Measurements from ENCODE around the gene RNASE7. TPM values are rescaled to one million over a fixed set of nuclear protein-coding genes. Genes with fewer than 3 reads are reported as not detected.

The RNASE7 gene
- total RNA-seq, 4 donors from 2014 or later: not detected

DNA sequence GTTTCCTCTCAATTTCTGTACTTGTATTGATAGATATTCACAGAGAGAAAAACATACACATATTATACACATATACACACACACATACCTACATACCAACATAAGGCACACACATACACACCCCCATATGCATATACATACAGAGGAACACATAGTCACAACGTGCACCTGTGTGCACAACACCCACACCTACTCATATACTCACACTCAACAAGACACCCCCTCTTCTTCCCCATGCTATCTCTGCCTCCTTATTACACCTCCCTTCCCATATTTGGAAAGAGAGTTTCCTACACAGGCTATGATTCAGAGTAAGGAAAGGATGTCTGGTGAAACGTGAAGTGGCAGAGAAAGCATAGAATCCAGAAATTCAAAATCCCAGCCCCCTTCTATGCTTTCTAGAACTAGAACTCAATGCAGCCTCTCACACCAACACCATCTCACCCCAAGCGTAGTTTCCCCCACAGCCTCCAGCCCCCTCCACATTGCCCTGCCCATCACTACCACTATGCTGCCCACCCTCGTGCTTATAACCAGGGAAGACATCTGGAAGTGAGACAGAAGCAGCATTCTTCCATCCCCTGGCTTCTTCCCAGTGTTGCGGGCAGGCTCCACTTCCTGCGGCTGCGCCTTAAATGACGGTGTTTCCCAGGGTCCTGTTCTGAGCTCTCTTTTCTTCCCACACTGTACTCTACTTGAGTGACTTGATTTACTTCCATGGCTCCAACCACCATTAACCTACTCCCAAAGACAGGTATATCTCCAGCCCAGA lies 17.9 kb downstream of the RNASE7 start:
- intact Hi-C loops (cut with DNase I): no loop called here
- H3K36me3 ChIP-seq: no peaks in the 10 kb centered on the region
- WGBS, 2 donors: 77 to 84% methylated on average over 8 of the region's 8 CpGs
- H3K27ac ChIP-seq: no peak overlapping the region
- H3K4me1 ChIP-seq: peaks cover 0 to 10% of the 10 kb centered on the region in 2 donors
- TF ChIP-seq, protein P1, sequence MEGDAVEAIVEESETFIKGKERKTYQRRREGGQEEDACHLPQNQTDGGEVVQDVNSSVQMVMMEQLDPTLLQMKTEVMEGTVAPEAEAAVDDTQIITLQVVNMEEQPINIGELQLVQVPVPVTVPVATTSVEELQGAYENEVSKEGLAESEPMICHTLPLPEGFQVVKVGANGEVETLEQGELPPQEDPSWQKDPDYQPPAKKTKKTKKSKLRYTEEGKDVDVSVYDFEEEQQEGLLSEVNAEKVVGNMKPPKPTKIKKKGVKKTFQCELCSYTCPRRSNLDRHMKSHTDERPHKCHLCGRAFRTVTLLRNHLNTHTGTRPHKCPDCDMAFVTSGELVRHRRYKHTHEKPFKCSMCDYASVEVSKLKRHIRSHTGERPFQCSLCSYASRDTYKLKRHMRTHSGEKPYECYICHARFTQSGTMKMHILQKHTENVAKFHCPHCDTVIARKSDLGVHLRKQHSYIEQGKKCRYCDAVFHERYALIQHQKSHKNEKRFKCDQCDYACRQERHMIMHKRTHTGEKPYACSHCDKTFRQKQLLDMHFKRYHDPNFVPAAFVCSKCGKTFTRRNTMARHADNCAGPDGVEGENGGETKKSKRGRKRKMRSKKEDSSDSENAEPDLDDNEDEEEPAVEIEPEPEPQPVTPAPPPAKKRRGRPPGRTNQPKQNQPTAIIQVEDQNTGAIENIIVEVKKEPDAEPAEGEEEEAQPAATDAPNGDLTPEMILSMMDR (IDR thresholded peaks at IDR 0.05): no peak
- no peak for TF ChIP-seq POLR2A (IDR thresholded peaks at IDR 0.05)
- no peaks in the 10 kb centered on the region for H3K27me3 ChIP-seq
- DNase-seq: no peak
- no peak overlapping the region for H3K4me3 ChIP-seq (replicated peaks in 1 of 3)
- no peaks in the 10 kb centered on the region for H3K9me3 ChIP-seq

DNA sequence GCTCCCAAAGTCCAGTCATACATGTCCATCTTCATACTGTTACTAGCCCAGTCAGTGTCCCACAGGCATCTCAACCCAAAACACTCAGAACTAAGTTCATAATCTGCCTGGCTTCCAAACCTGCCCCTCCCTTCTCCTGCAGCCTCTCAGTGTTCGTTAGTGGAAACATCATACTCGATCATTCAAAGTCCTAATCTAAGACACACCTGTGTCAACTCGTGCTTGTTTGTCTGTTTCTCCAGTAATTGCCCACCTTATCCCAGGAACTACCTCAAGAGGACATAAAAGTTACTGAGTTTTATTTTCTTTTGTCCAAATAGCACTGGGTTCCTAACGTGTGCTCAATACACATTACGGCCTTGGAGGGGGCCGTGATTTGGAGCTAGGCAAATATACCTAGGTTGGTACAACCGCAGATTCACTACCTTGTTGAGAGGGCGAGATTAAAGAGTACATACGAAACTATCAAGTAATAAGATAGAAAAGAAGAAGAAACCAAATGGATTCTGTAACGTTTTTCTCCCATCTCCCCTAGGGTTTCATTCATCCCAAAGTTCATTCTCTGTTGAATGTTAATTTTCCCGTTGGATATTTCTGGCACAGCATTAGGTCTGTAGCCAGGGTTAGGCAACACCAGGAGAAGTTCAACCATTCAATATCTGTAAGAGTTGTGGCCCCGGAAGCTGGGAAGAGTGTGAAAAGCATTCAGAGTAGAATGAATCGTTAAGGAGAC lies 18.6 kb downstream of the RNASE7 start:
- no peaks in the 10 kb centered on the region for H3K36me3 ChIP-seq
- no peak overlapping the region for H3K4me3 ChIP-seq (replicated peaks in 1 of 3)
- 80% methylated on average over 13 of the region's 13 CpGs for WGBS, 2 donors
- no peak for DNase-seq
- H3K4me1 ChIP-seq: peaks cover 0 to 10% of the 10 kb centered on the region in 2 donors
- H3K9me3 ChIP-seq: no peaks in the 10 kb centered on the region
- intact Hi-C loops (cut with DNase I): no loop called here
- no peak overlapping the region for H3K27ac ChIP-seq
- H3K27me3 ChIP-seq: no peaks in the 10 kb centered on the region
- TF ChIP-seq, protein P1 (IDR thresholded peaks at IDR 0.05): no peak
- no peak for TF ChIP-seq POLR2A (IDR thresholded peaks at IDR 0.05)

DNA sequence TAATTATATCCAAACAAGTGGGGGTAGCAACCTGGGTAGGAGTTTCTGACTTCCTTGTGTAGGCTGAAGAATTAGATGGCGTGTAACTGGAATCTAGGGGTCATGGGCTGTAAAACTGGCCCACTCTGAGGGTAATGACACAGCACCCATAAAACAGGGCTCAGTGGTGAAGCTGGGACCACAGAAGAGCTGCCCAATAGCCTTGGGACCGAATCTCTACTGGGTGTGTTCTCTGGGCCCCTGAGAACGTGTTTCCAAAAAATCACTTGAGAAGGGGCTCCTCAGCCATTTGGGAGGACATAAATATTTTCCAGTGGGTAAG lies 19.1 kb downstream of the RNASE7 start:
- intact Hi-C loops (cut with DNase I): no loop called here
- Histone ChIP-seq H3K9me3 (no peaks in the 10 kb centered on the region), H3K4me3 (replicated peaks in 1 of 3) (no peak overlapping the region), H3K27ac (no peak overlapping the region), H3K36me3 (no peaks in the 10 kb centered on the region), H3K27me3 (no peaks in the 10 kb centered on the region), H3K4me1 (peaks cover 0 to 10% of the 10 kb centered on the region in 2 donors)
- 89 to 94% methylated on average over 3 of the region's 3 CpGs for WGBS, 2 donors
- DNase-seq: no peak
- TF ChIP-seq, protein P1 (IDR thresholded peaks at IDR 0.05): no peak
- no peak for TF ChIP-seq POLR2A (IDR thresholded peaks at IDR 0.05)

DNA sequence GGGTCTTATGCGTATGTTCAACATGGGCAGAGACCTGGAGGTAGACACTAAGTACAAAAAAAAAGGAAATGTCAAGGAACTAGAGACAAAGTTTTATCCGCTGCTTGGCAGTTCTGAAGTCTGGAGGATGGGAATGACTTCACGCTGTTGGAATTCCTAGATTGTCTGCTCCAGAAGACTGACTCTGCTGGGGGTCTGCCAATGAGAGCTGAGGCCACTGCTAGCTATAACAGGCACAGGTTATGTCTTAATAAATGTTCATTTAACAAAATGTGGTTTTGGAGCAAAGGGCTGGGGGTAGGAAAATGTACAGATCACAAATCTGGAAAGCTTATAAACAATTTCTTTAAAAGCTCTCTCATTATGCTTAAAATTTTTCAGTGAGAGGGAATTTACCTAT lies 21.3 kb downstream of the RNASE7 start:
- no peaks in the 10 kb centered on the region for H3K9me3 ChIP-seq
- no peaks in the 10 kb centered on the region for H3K36me3 ChIP-seq
- H3K27ac ChIP-seq: peak overlapping the region in 1 of 3 donors; percentile 24
- TF ChIP-seq, protein P1 (IDR thresholded peaks at IDR 0.05): peak in 1 of 6 experiments; percentile 8
- no peak for TF ChIP-seq POLR2A (IDR thresholded peaks at IDR 0.05)
- intact Hi-C loops (cut with DNase I): no loop called here
- WGBS, 2 donors: 60% methylated on average over 3 of the region's 3 CpGs
- peak; percentile 76 to 80 for DNase-seq
- no peaks in the 10 kb centered on the region for H3K27me3 ChIP-seq
- H3K4me1 ChIP-seq: peaks cover 0 to 10% of the 10 kb centered on the region in 2 donors
- no peak overlapping the region for H3K4me3 ChIP-seq (replicated peaks in 1 of 3)
